Osteocyte (in vitro differentiated cells): Measurements from ENCODE around the gene CRADD. TPM values are rescaled to one million over a fixed set of nuclear protein-coding genes. Genes with fewer than 3 reads are reported as not detected.
"Not testable (repeated sequence)": the region's sequence is repeated elsewhere in the genome, so short reads cannot be mapped to it uniquely, and the experiment has no call there.

Experiments
- DNase-seq: peaks from one replicate; pipeline ENCODE4 v3.0.0; 2021; ENCODE audit warnings: mixed read lengths; ENCODE audit not compliant: unreplicated experiment; ENCODE audit errors: extremely low spot score
- H3K27ac Mint-ChIP-seq: one replicate; pipeline ENCODE4 v1.8.0; 2021; ENCODE audit warnings: mild to moderate bottlenecking, mixed read lengths; ENCODE audit not compliant: unreplicated experiment
- H3K27me3 Mint-ChIP-seq: one replicate; pipeline ENCODE4 v1.8.0; 2021; ENCODE audit warnings: mixed read lengths; ENCODE audit not compliant: unreplicated experiment
- H3K36me3 Mint-ChIP-seq: one replicate; pipeline ENCODE4 v1.8.0; 2021; ENCODE audit warnings: mixed read lengths; ENCODE audit not compliant: unreplicated experiment
- H3K4me1 Mint-ChIP-seq: one replicate; pipeline ENCODE4 v1.8.0; 2021; ENCODE audit warnings: mixed read lengths; ENCODE audit not compliant: unreplicated experiment
- H3K4me3 Mint-ChIP-seq: one replicate; pipeline ENCODE4 v1.8.0; 2021; ENCODE audit warnings: mild to moderate bottlenecking, moderate library complexity, mixed read lengths; ENCODE audit not compliant: unreplicated experiment
- H3K9me3 Mint-ChIP-seq: one replicate; pipeline ENCODE4 v1.8.0; 2021; ENCODE audit warnings: mixed read lengths; ENCODE audit not compliant: unreplicated experiment
- CTCF ChIP-seq: fragments of 200-600 bp; sonication (generic); IDR thresholded peaks from 2 replicates; pipeline ENCODE4 v1.5.0; 2021; ENCODE audit warnings: antibody characterized with exemption, mild to moderate bottlenecking, moderate library complexity
- total RNA-seq: library from RNA; stranded (reverse); gene quantifications from 2 replicates; pipeline ENCODE4 v1.2.1, GENCODE V29; 2021

CRADD gene
- total RNA-seq, 1 donor from 2014 or later = 13.8 TPM

- no peaks in the 10 kb centered on the region for H3K36me3 Mint-ChIP-seq
- H3K4me1 Mint-ChIP-seq = peaks cover 67% of the 10 kb centered on the region
- no peak overlapping the region for H3K4me3 Mint-ChIP-seq
- H3K9me3 Mint-ChIP-seq = no peaks in the 10 kb centered on the region
- DNase-seq = no peak
- TF ChIP-seq CTCF = no peak
- H3K27me3 Mint-ChIP-seq = no peaks in the 10 kb centered on the region
- H3K27ac Mint-ChIP-seq = peak overlapping the region; percentile 94
These were observed 101.6 kb downstream of the CRADD start for GRCh38 chr12:93778766-93779165.

GRCh38 chr12:93780101-93780641 is 103.0 kb downstream of the CRADD start:
- Mint-ChIP-seq H3K4me3 (peak overlapping the region; percentile 0), H3K36me3 (no peaks in the 10 kb centered on the region), H3K27ac (peak overlapping the region; percentile 94), H3K4me1 (peaks cover 75% of the 10 kb centered on the region), H3K27me3 (no peaks in the 10 kb centered on the region), H3K9me3 (no peaks in the 10 kb centered on the region)
- TF ChIP-seq CTCF = no peak
- no peak for DNase-seq

GRCh38 chr12:93780886-93781285 is 103.7 kb downstream of the CRADD start:
- DNase-seq, H3K27me3 Mint-ChIP-seq, H3K36me3 Mint-ChIP-seq, H3K9me3 Mint-ChIP-seq, H3K4me3 Mint-ChIP-seq: not testable (repeated sequence)
- Mint-ChIP-seq H3K27ac (peak overlapping the region; percentile 94), H3K4me1 (peaks cover 80% of the 10 kb centered on the region)

- DNase-seq, H3K27ac Mint-ChIP-seq, H3K27me3 Mint-ChIP-seq, H3K9me3 Mint-ChIP-seq, H3K4me3 Mint-ChIP-seq, H3K36me3 Mint-ChIP-seq: not testable (repeated sequence)
- peaks cover 81% of the 10 kb centered on the region for H3K4me1 Mint-ChIP-seq
These were observed 104.8 kb downstream of the CRADD start for GRCh38 chr12:93781961-93782360.

GRCh38 chr12:93782853-93783252 is 105.7 kb downstream of the CRADD start:
- Mint-ChIP-seq H3K36me3 (no peaks in the 10 kb centered on the region), H3K27ac (peak overlapping the region; percentile 83), H3K9me3 (no peaks in the 10 kb centered on the region), H3K4me1 (peaks cover 81% of the 10 kb centered on the region), H3K4me3 (no peak overlapping the region), H3K27me3 (no peaks in the 10 kb centered on the region)
- DNase-seq = no peak
- no peak for TF ChIP-seq CTCF

- no peak for DNase-seq
- H3K27me3 Mint-ChIP-seq = no peaks in the 10 kb centered on the region
- no peak overlapping the region for H3K4me3 Mint-ChIP-seq
- peak overlapping the region; percentile 92 for H3K27ac Mint-ChIP-seq
- no peaks in the 10 kb centered on the region for H3K36me3 Mint-ChIP-seq
- TF ChIP-seq CTCF = no peak
- H3K4me1 Mint-ChIP-seq = peaks cover 77% of the 10 kb centered on the region
- H3K9me3 Mint-ChIP-seq = no peaks in the 10 kb centered on the region
These were observed 106.7 kb downstream of the CRADD start for GRCh38 chr12:93783832-93784231.
